Astrocyte (in vitro differentiated cells and primary cell): ENCODE results near the gene PNKP. TPM values are rescaled to one million over a fixed set of nuclear protein-coding genes. Genes with fewer than 3 reads are reported as not detected.

Source experiments
- DNase-seq: peaks from one replicate; pipeline ENCODE4 v3.0.0-alpha.2; 2010; ENCODE audit warnings: low read depth
- FAIRE-seq: peaks from 2 replicates; lab custom pipeline; 2011; peaks lifted over from hg19 to GRCh38; lab: Jason Lieb, UNC
- H2AFZ ChIP-seq: 2 replicates; pipeline ENCODE4 v1.6.0; 2012; ENCODE audit warnings: low read depth, low read length, inconsistent platforms
- H3K27ac ChIP-seq: 2 replicates; pipeline ENCODE4 v1.5.1; 2011; ENCODE audit warnings: low read depth, low read length, inconsistent platforms
- H3K27me3 ChIP-seq: 2 replicates; pipeline ENCODE4 v1.6.0; 2011; ENCODE audit warnings: low read length, inconsistent platforms; ENCODE audit not compliant: insufficient read depth
- H3K36me3 ChIP-seq: 2 replicates; pipeline ENCODE4 v1.5.1; 2011; ENCODE audit warnings: low read length, inconsistent platforms; ENCODE audit not compliant: insufficient read depth
- H3K4me1 ChIP-seq: 2 replicates; pipeline ENCODE4 v1.5.1; 2011; ENCODE audit warnings: low read length, inconsistent platforms; ENCODE audit not compliant: insufficient read depth
- H3K4me2 ChIP-seq: 2 replicates; pipeline ENCODE4 v1.6.0; 2012; ENCODE audit warnings: low read length, inconsistent platforms
- H3K4me3 ChIP-seq: 2 replicates; pipeline ENCODE4 v1.5.1; 2011; ENCODE audit warnings: low read depth, mild to moderate bottlenecking, low read length, inconsistent platforms; ENCODE audit not compliant: insufficient read depth
- H3K79me2 ChIP-seq: 2 replicates; pipeline ENCODE4 v1.6.0; 2012; ENCODE audit warnings: mild to moderate bottlenecking, low read length, inconsistent platforms; ENCODE audit not compliant: insufficient read depth
- H3K9ac ChIP-seq: 2 replicates; pipeline ENCODE4 v1.6.0; 2012; ENCODE audit warnings: mild to moderate bottlenecking, low read length, inconsistent platforms
- H3K9me3 ChIP-seq: 2 replicates; pipeline ENCODE4 v1.5.1; 2012; ENCODE audit warnings: low read depth, mild to moderate bottlenecking, low read length, inconsistent platforms; ENCODE audit not compliant: insufficient read depth
- H4K20me1 ChIP-seq: 2 replicates; pipeline ENCODE4 v1.6.0; 2012; ENCODE audit warnings: low read length, inconsistent platforms; ENCODE audit not compliant: insufficient read depth
- H3K27ac Mint-ChIP-seq: one replicate; pipeline ENCODE4 v1.8.0; 2021; ENCODE audit warnings: mild to moderate bottlenecking, mixed read lengths; ENCODE audit not compliant: unreplicated experiment
- H3K27me3 Mint-ChIP-seq: one replicate; pipeline ENCODE4 v1.8.0; 2021; ENCODE audit warnings: low read depth, mixed read lengths; ENCODE audit not compliant: unreplicated experiment
- H3K36me3 Mint-ChIP-seq: one replicate; pipeline ENCODE4 v1.8.0; 2021; ENCODE audit warnings: low read depth, mixed read lengths; ENCODE audit not compliant: unreplicated experiment
- H3K4me1 Mint-ChIP-seq: one replicate; pipeline ENCODE4 v1.8.0; 2021; ENCODE audit warnings: low read depth, mixed read lengths; ENCODE audit not compliant: unreplicated experiment
- H3K4me3 Mint-ChIP-seq: one replicate; pipeline ENCODE4 v1.8.0; 2021; ENCODE audit warnings: mild to moderate bottlenecking, moderate library complexity, mixed read lengths; ENCODE audit not compliant: unreplicated experiment
- H3K9me3 Mint-ChIP-seq: one replicate; pipeline ENCODE4 v1.8.0; 2021; ENCODE audit warnings: mild to moderate bottlenecking, mixed read lengths; ENCODE audit not compliant: unreplicated experiment
- CTCF ChIP-seq: IDR thresholded peaks from 2 replicates; pipeline ENCODE4 v1.5.1; 2011; ENCODE audit warnings: low read depth, mild to moderate bottlenecking, inconsistent platforms, low read length, moderate library complexity; ENCODE audit not compliant: insufficient read depth
- EZH2 ChIP-seq: IDR thresholded peaks from 2 replicates; pipeline ENCODE4 v1.6.1; 2012; ENCODE audit warnings: mild to moderate bottlenecking, low read length, inconsistent platforms; ENCODE audit not compliant: insufficient read depth
- total RNA-seq: library from RNA; stranded (reverse); gene quantifications from 2 replicates; pipeline ENCODE4 v1.2.1, GENCODE V29; 2021

PNKP gene
- total RNA-seq, 1 donor from 2014 or later = 54.8 TPM

GRCh38 chr19:49814010-49814409 is 53.4 kb downstream of the PNKP start:
- H3K4me1 ChIP-seq = peaks cover 25% of the 10 kb centered on the region
- peaks cover 2% of the 10 kb centered on the region for H4K20me1 ChIP-seq
- H3K36me3 ChIP-seq = no peaks in the 10 kb centered on the region
- H3K4me3 ChIP-seq = peak overlapping the region; percentile 86
- H3K4me2 ChIP-seq = peak overlapping the region; percentile 87
- peak overlapping the region; percentile 3 for H2AFZ ChIP-seq
- H3K9me3 ChIP-seq = no peaks in the 10 kb centered on the region
- peaks cover 9% of the 10 kb centered on the region for H3K79me2 ChIP-seq
- H3K36me3 Mint-ChIP-seq = peaks cover 5% of the 10 kb centered on the region
- no peak for TF ChIP-seq EZH2
- no peak for TF ChIP-seq CTCF
- no peaks in the 10 kb centered on the region for H3K27me3 ChIP-seq
- H3K9ac ChIP-seq = peak overlapping the region; percentile 91
- peak overlapping the region; percentile 92 for H3K4me3 Mint-ChIP-seq
- peak overlapping the region; percentile 72 for H3K27ac Mint-ChIP-seq
- no peaks in the 10 kb centered on the region for H3K27me3 Mint-ChIP-seq
- H3K9me3 Mint-ChIP-seq = no peaks in the 10 kb centered on the region
- FAIRE-seq (no peak), DNase-seq (no peak)
- peaks cover 5% of the 10 kb centered on the region for H3K4me1 Mint-ChIP-seq
- peak overlapping the region; percentile 93 for H3K27ac ChIP-seq

- DNase-seq (peak; percentile 98), FAIRE-seq (peak; percentile 91)
- H3K27me3 ChIP-seq = no peaks in the 10 kb centered on the region
- H3K9ac ChIP-seq = peak within 1 kb of the TSS; percentile 91
- H3K27ac Mint-ChIP-seq = peak within 1 kb of the TSS; percentile 99
- TF ChIP-seq CTCF = no peak
- TF ChIP-seq EZH2 = no peak
- H3K4me3 Mint-ChIP-seq = peak within 1 kb of the TSS; percentile 92
- peaks cover 25% of the 10 kb centered on the region for H3K4me1 ChIP-seq
- H3K36me3 Mint-ChIP-seq = peaks cover 5% of the 10 kb centered on the region
- H3K9me3 Mint-ChIP-seq = no peaks in the 10 kb centered on the region
- H3K4me1 Mint-ChIP-seq = peaks cover 5% of the 10 kb centered on the region
- H4K20me1 ChIP-seq = peaks cover 4% of the 10 kb centered on the region
- no peaks in the 10 kb centered on the region for H3K9me3 ChIP-seq
- peak within 1 kb of the TSS; percentile 87 for H3K4me2 ChIP-seq
- peaks cover under 1% of the 10 kb centered on the region for H3K79me2 ChIP-seq
- peak within 1 kb of the TSS; percentile 93 for H3K27ac ChIP-seq
- H3K36me3 ChIP-seq = no peaks in the 10 kb centered on the region
- H3K4me3 ChIP-seq = peak within 1 kb of the TSS; percentile 86
- no peaks in the 10 kb centered on the region for H3K27me3 Mint-ChIP-seq
- peak within 1 kb of the TSS; percentile 88 for H2AFZ ChIP-seq
Observed at GRCh38 chr19:49812997-49813861, 54.1 kb downstream of the PNKP start, which contains the start of gene FUZ. FUZ (minus strand) TSS chr19:49813292; CDS start chr19:49813106, 186 bp downstream.
